ENCODE data around the gene MRPL23. TPM values are rescaled to one million over a fixed set of nuclear protein-coding genes. Genes with fewer than 3 reads are reported as not detected.

The MRPL23 gene
- total RNA-seq, 1 experiment from 2014 or later, result 109 TPM

- Histone ChIP-seq H4K20me1 (ENCODE audit: insufficient read depth) (no peaks in the 10 kb centered on the region), H3K9me3 (ENCODE audit: control insufficient read depth in 1 of 2, insufficient read depth in 1 of 2, low read depth in 1 of 2, low read length in 2 of 2) (no peaks in the 10 kb centered on the region), H3K4me2 (ENCODE audit: low read length) (no peak overlapping the region), H3K9ac (ENCODE audit: low read length) (no peak overlapping the region), H3K27ac (ENCODE audit: low read depth, low read length) (no peak overlapping the region), H3K4me1 (ENCODE audit: control insufficient read depth in 1 of 2, insufficient read depth in 2 of 2, low read length in 2 of 2) (no peaks in the 10 kb centered on the region), H2AFZ (ENCODE audit: low read depth, low read length, poor library complexity, severe bottlenecking) (no peak overlapping the region), H3K36me3 (ENCODE audit: control insufficient read depth in 1 of 2, insufficient read depth in 2 of 2, low read length in 2 of 2) (no peaks in the 10 kb centered on the region), H3K4me3 (replicated peaks in 1 of 2; ENCODE audit: low read depth in 1 of 2, low read length in 2 of 2) (no peak overlapping the region), H3K27me3 (ENCODE audit: insufficient read depth, low read length) (no peaks in the 10 kb centered on the region), H3K79me2 (ENCODE audit: insufficient read depth, low read length) (no peaks in the 10 kb centered on the region), H3K9me2 (ENCODE audit: insufficient read depth) (no peaks in the 10 kb centered on the region)
- CTCF ChIA-PET, result no interaction called here
- POLR2A ChIA-PET, result no interaction called here
- DNase-seq (ENCODE audit: low read depth, low spot score) (no peak), ATAC-seq (no peak)
- intact Hi-C loops (cut with micrococcal nuclease), result no loop called here
- no TSS peak for BruUV-seq (replicated peaks)
- RAD21 ChIA-PET (ENCODE audit: low non-redundant PET in 1 of 2, low total read pairs in 2 of 2, uncharacterized antibody in 2 of 2, unreplicated experiment in 2 of 2), result no interaction called here
- TF ChIP-seq CBX3 (IDR thresholded peaks at IDR 0.05; ENCODE audit: low read depth), result no peak
- TF ChIP-seq EGR1 (IDR thresholded peaks at IDR 0.05; ENCODE audit: low read depth), result no peak
- no peak for TF ChIP-seq ATF3 (IDR thresholded peaks at IDR 0.05)
- TF ChIP-seq CEBPB (IDR thresholded peaks at IDR 0.05; ENCODE audit: low read depth), result no peak
- no peak for TF ChIP-seq ZFX (IDR thresholded peaks at IDR 0.05)
- no peak for TF ChIP-seq FOSL1 (IDR thresholded peaks at IDR 0.05; ENCODE audit: low read depth)
- no peak for TF ChIP-seq EZH2phosphoT487 (IDR thresholded peaks at IDR 0.05; ENCODE audit: borderline replicate concordance)
- no peak for TF ChIP-seq CTCF (IDR thresholded peaks at IDR 0.05 in 2 of 3, conservative IDR thresholded peaks at IDR 0.05 in 1 of 3; ENCODE audit: borderline replicate concordance in 1 of 3, insufficient read depth in 1 of 3, low read depth in 2 of 3, low read length in 2 of 3)
- no peak for TF ChIP-seq ZBTB33 (IDR thresholded peaks at IDR 0.05; ENCODE audit: extremely low read depth, insufficient replicate concordance, low read length)
- no peak for TF ChIP-seq RAD21 (IDR thresholded peaks at IDR 0.05; ENCODE audit: low read depth)
- TF ChIP-seq SP1 (IDR thresholded peaks at IDR 0.05; ENCODE audit: low read depth), result no peak
- TF ChIP-seq ZNF274 (IDR thresholded peaks at IDR 0.05; ENCODE audit: low read depth, low read length), result no peak
- no peak for TF ChIP-seq YY1 (IDR thresholded peaks at IDR 0.05; ENCODE audit: extremely low read depth, insufficient replicate concordance, low read depth, low read length)
- no peak for TF ChIP-seq REST (IDR thresholded peaks at IDR 0.05; ENCODE audit: low read depth)
- no peak for TF ChIP-seq POLR2A (IDR thresholded peaks at IDR 0.05; ENCODE audit: borderline replicate concordance, extremely low read depth, insufficient read depth, insufficient read length)
- no peak for TF ChIP-seq EZH2 (IDR thresholded peaks at IDR 0.05)
- TF ChIP-seq TCF7L2 (IDR thresholded peaks at IDR 0.05; ENCODE audit: borderline replicate concordance, extremely low read depth, insufficient read depth, insufficient read length), result no peak
Measured at GRCh38 chr11:1994121-1994520, 47.0 kb downstream of the MRPL23 start.

Data from HCT116 (cell line).